CD4-positive, alpha-beta memory T cell (primary cell): ENCODE results near the gene DNAJC18. TPM values are rescaled to one million over a fixed set of nuclear protein-coding genes. Genes with fewer than 3 reads are reported as not detected.
A peak's percentile ranks its signal among the peaks of the same experiment; 100 is the strongest.

Experiments
- CTCF ChIA-PET: fragments of 350-600 bp; sonication (Branson Sonifier 250); formaldehyde crosslinking; loops from one replicate; lab custom pipeline; 2021; ENCODE audit warnings: inconsistent platforms; ENCODE audit not compliant: partially characterized antibody; lab: Charles Lee
- POLR2A ChIA-PET: fragments of 350-600 bp; sonication (Branson Sonifier 250); formaldehyde crosslinking; loops from one replicate; lab custom pipeline; 2021; ENCODE audit not compliant: partially characterized antibody; lab: Charles Lee
- DNase-seq, 5 donors: peaks; one replicate each; pipeline versions ENCODE4 v3.0.0 to v3.0.0-alpha.2; 2020 to 2022; ENCODE audit warnings: mixed read lengths in 1 of 5
- H3K27ac ChIP-seq: one replicate; pipeline ENCODE4 v1.7.0; 2013; ENCODE audit warnings: low read depth, low read length
- H3K27me3 ChIP-seq: 2 replicates; pipeline ENCODE4 v1.7.0; 2013; ENCODE audit warnings: mild to moderate bottlenecking, low read length, moderate library complexity; ENCODE audit not compliant: insufficient read depth
- H3K36me3 ChIP-seq: 2 replicates; pipeline ENCODE4 v1.7.0; 2013; ENCODE audit warnings: mild to moderate bottlenecking, low read length, moderate library complexity; ENCODE audit not compliant: insufficient read depth
- H3K4me1 ChIP-seq: 2 replicates; pipeline ENCODE4 v1.7.0; 2013; ENCODE audit warnings: mild to moderate bottlenecking, low read length, moderate library complexity; ENCODE audit not compliant: insufficient read depth
- H3K4me3 ChIP-seq, 2 donors: one replicate each; pipeline ENCODE4 v1.7.0; 2013; ENCODE audit warnings: low read length in 2 of 2, mild to moderate bottlenecking in 1 of 2
- H3K9me3 ChIP-seq, 2 donors: one replicate each; pipeline ENCODE4 v1.7.0; 2013; ENCODE audit warnings: low read length in 2 of 2, control low read depth in 1 of 2; ENCODE audit not compliant: control insufficient read depth in 1 of 2
- H3K27ac Mint-ChIP-seq, 7 donors: one replicate each; pipeline ENCODE4 v1.8.0; 2020 to 2021; ENCODE audit warnings: mixed read lengths in 7 of 7, mild to moderate bottlenecking in 6 of 7, inconsistent platforms in 3 of 7, moderate library complexity in 3 of 7
- H3K27me3 Mint-ChIP-seq, 2 donors: one replicate each; pipeline ENCODE4 v1.8.0; 2020 to 2021; ENCODE audit warnings: mixed read lengths in 2 of 2
- H3K36me3 Mint-ChIP-seq, 2 donors: one replicate each; pipeline ENCODE4 v1.8.0; 2020 to 2021; ENCODE audit warnings: mixed read lengths in 2 of 2, inconsistent platforms in 1 of 2, mild to moderate bottlenecking in 1 of 2
- H3K4me1 Mint-ChIP-seq, 4 donors: one replicate each; pipeline ENCODE4 v1.8.0; 2020 to 2021; ENCODE audit warnings: mixed read lengths in 4 of 4, mild to moderate bottlenecking in 1 of 4
- H3K4me3 Mint-ChIP-seq, 8 donors: one replicate each; pipeline ENCODE4 v1.8.0; 2020 to 2021; ENCODE audit warnings: mixed read lengths in 8 of 8, mild to moderate bottlenecking in 7 of 8, moderate library complexity in 6 of 8, inconsistent platforms in 3 of 8
- H3K9me3 Mint-ChIP-seq, 8 donors: one replicate each; pipeline ENCODE4 v1.8.0; 2020 to 2021; ENCODE audit warnings: mixed read lengths in 8 of 8, mild to moderate bottlenecking in 5 of 8, inconsistent platforms in 3 of 8, moderate library complexity in 1 of 8
- intact Hi-C: fragments of 100-400 bp; cut with micrococcal nuclease; formaldehyde crosslinking; loops from one replicate; pipeline ENCODE4 v1.15.1; 2023
- polyA plus RNA-seq, 2 donors: library from polyadenylated mRNA; unstranded; fragments of 300-500 nt; fragmentation: Illumina TruSeq; gene quantifications; one replicate each; pipeline ENCODE4 v1.2.3, GENCODE V29; 2021
- total RNA-seq, 2 experiments: library from RNA; stranded (reverse); gene quantifications; one replicate each; pipeline ENCODE4 v1.2.3, GENCODE V29; 2021

The DNAJC18 gene
- total and polyA plus RNA-seq, 4 experiments from 2014 or later: 1.8 to 7.3 (median 6.4) TPM

- no peaks in the 10 kb centered on the region for H3K9me3 ChIP-seq
- Mint-ChIP-seq H3K27ac (no peak overlapping the region), H3K27me3 (no peaks in the 10 kb centered on the region), H3K4me1 (peaks cover 6 to 9% (median 8%) of the 10 kb centered on the region in 4 donors), H3K9me3 (no peaks in the 10 kb centered on the region), H3K4me3 (no peak overlapping the region), H3K36me3 (peaks cover 2 to 9% of the 10 kb centered on the region in 2 donors)
- no peak overlapping the region for H3K27ac ChIP-seq
- ChIA-PET POLR2A (interaction anchor here (2.3 kb wide), 1 partner anchor 8 kb away, joined by 25 read pairs; the partner anchor contains the start of gene DNAJC18), CTCF (interaction anchor here (2.7 kb wide), 1 partner anchor 9 kb away, joined by 18 read pairs; no protein-coding TSS in a partner anchor)
- DNase-seq: no peak
- no peaks in the 10 kb centered on the region for H3K36me3 ChIP-seq
- H3K4me3 ChIP-seq: no peak overlapping the region
- intact Hi-C loops: no loop called here
- H3K27me3 ChIP-seq: no peaks in the 10 kb centered on the region
- H3K4me1 ChIP-seq: peaks cover 9% of the 10 kb centered on the region
These were observed 7.6 kb downstream of the DNAJC18 start for GRCh38 chr5:139431706-139432105.

GRCh38 chr5:139430015-139430414, 9.3 kb downstream of the DNAJC18 start:
- CTCF ChIA-PET: interaction anchor here (0.7 to 3.7 kb wide), 6 partner anchors 8 to 129 kb away, joined by 3 to 41 read pairs (median 4); partner anchors contain the start of gene DNAJC18
- no peaks in the 10 kb centered on the region for H3K9me3 ChIP-seq
- peaks cover 5 to 12% of the 10 kb centered on the region in 2 donors for H3K36me3 Mint-ChIP-seq
- no peak overlapping the region for H3K4me3 Mint-ChIP-seq
- H3K27ac Mint-ChIP-seq: peak overlapping the region in 5 of 7 donors; percentile 23 to 55 (median 45)
- POLR2A ChIA-PET: interaction anchor here (0.6 to 2.3 kb wide), 5 partner anchors 9 to 51 kb away, joined by 3 to 25 read pairs (median 5); partner anchors contain the start of genes DNAJC18 and SMIM33
- H3K36me3 ChIP-seq: no peaks in the 10 kb centered on the region
- H3K27me3 Mint-ChIP-seq: no peaks in the 10 kb centered on the region
- no peak overlapping the region for H3K4me3 ChIP-seq
- H3K4me1 Mint-ChIP-seq: peaks cover 6 to 9% (median 8%) of the 10 kb centered on the region in 4 donors
- no peak for DNase-seq
- intact Hi-C loops: no loop called here
- no peaks in the 10 kb centered on the region for H3K9me3 Mint-ChIP-seq
- peaks cover 9% of the 10 kb centered on the region for H3K4me1 ChIP-seq
- H3K27ac ChIP-seq: no peak overlapping the region
- H3K27me3 ChIP-seq: no peaks in the 10 kb centered on the region

- Histone ChIP-seq H3K9me3 (no peaks in the 10 kb centered on the region), H3K27ac (no peak overlapping the region), H3K4me1 (peaks cover 12% of the 10 kb centered on the region), H3K27me3 (no peaks in the 10 kb centered on the region), H3K36me3 (no peaks in the 10 kb centered on the region), H3K4me3 (no peak overlapping the region)
- Mint-ChIP-seq H3K36me3 (peaks cover 19 to 20% of the 10 kb centered on the region in 2 donors), H3K4me1 (peaks cover 12 to 14% (median 14%) of the 10 kb centered on the region in 4 donors), H3K4me3 (no peak overlapping the region), H3K27me3 (no peaks in the 10 kb centered on the region), H3K9me3 (no peaks in the 10 kb centered on the region), H3K27ac (no peak overlapping the region)
- intact Hi-C loops: no loop called here
- DNase-seq: no peak
- ChIA-PET POLR2A (interaction anchor here (1.1 to 7.1 kb wide), 2 partner anchors 48 to 86 kb away, joined by 4 to 103 read pairs; no protein-coding TSS in a partner anchor), CTCF (interaction anchor here (1.3 to 10.0 kb wide), 3 partner anchors 52 to 240 kb away, joined by 3 to 632 read pairs (median 97); partner anchors contain the start of gene STING1)
These were observed 13.0 kb downstream of the DNAJC18 start for GRCh38 chr5:139426203-139426885.

GRCh38 chr5:139425497-139425896, 13.8 kb downstream of the DNAJC18 start:
- ChIA-PET CTCF (interaction anchor here (1.1 to 10.0 kb wide), 5 partner anchors 10 to 241 kb away, joined by 3 to 632 read pairs (median 4); partner anchors contain the start of gene STING1), POLR2A (interaction anchor here (1.1 to 7.1 kb wide), 2 partner anchors 49 to 87 kb away, joined by 4 to 103 read pairs; no protein-coding TSS in a partner anchor)
- peaks cover 19 to 24% of the 10 kb centered on the region in 2 donors for H3K36me3 Mint-ChIP-seq
- no peak overlapping the region for H3K27ac Mint-ChIP-seq
- H3K27me3 Mint-ChIP-seq: no peaks in the 10 kb centered on the region
- DNase-seq: no peak
- peaks cover 12% of the 10 kb centered on the region for H3K4me1 ChIP-seq
- no peak overlapping the region for H3K4me3 ChIP-seq
- H3K27me3 ChIP-seq: no peaks in the 10 kb centered on the region
- peaks cover 12 to 14% (median 14%) of the 10 kb centered on the region in 4 donors for H3K4me1 Mint-ChIP-seq
- no peak overlapping the region for H3K4me3 Mint-ChIP-seq
- H3K36me3 ChIP-seq: no peaks in the 10 kb centered on the region
- intact Hi-C loops: no loop called here
- H3K9me3 ChIP-seq: no peaks in the 10 kb centered on the region
- H3K9me3 Mint-ChIP-seq: no peaks in the 10 kb centered on the region
- H3K27ac ChIP-seq: no peak overlapping the region

- Histone ChIP-seq H3K4me1 (peaks cover 3% of the 10 kb centered on the region), H3K4me3 (no peak overlapping the region), H3K27me3 (no peaks in the 10 kb centered on the region), H3K36me3 (no peaks in the 10 kb centered on the region), H3K9me3 (no peaks in the 10 kb centered on the region), H3K27ac (no peak overlapping the region)
- intact Hi-C loops: loop anchor here (1.0 to 5.0 kb wide), 8 partner anchors 36 to 343 kb away; partner anchors contain the start of gene STING1
- Mint-ChIP-seq H3K27ac (peak overlapping the region in 6 of 7 donors; percentile 14 to 77 (median 50)), H3K9me3 (no peaks in the 10 kb centered on the region), H3K27me3 (no peaks in the 10 kb centered on the region), H3K4me3 (no peak overlapping the region), H3K4me1 (peaks cover 5 to 6% (median 6%) of the 10 kb centered on the region in 4 donors), H3K36me3 (peaks cover 21 to 35% of the 10 kb centered on the region in 2 donors)
- ChIA-PET POLR2A (interaction anchor here (0.5 to 7.1 kb wide), 11 partner anchors 15 to 207 kb away, joined by 3 to 103 read pairs (median 4); partner anchors contain the start of genes DNAJC18, SPATA24 and STING1), CTCF (interaction anchor here (0.7 to 10.0 kb wide), 43 partner anchors 8 to 1172 kb away, joined by 3 to 632 read pairs (median 4); partner anchors contain the start of genes DNAJC18, SMIM33, SPATA24 and STING1)
- peak; percentile 76 to 81 (median 79) for DNase-seq
These were observed 16.9 kb downstream of the DNAJC18 start for GRCh38 chr5:139422307-139422893.

- no peaks in the 10 kb centered on the region for H3K27me3 Mint-ChIP-seq
- CTCF ChIA-PET: interaction anchor here (1.0 to 10.0 kb wide), 8 partner anchors 8 to 168 kb away, joined by 3 to 632 read pairs (median 14); partner anchors contain the start of genes DNAJC18, SMIM33 and STING1
- H3K4me3 Mint-ChIP-seq: no peak overlapping the region
- Histone ChIP-seq H3K4me1 (peaks cover 20% of the 10 kb centered on the region), H3K27me3 (no peaks in the 10 kb centered on the region), H3K9me3 (no peaks in the 10 kb centered on the region), H3K36me3 (no peaks in the 10 kb centered on the region), H3K4me3 (no peak overlapping the region), H3K27ac (no peak overlapping the region)
- peak overlapping the region in 1 of 7 donors; percentile 82 for H3K27ac Mint-ChIP-seq
- peaks cover 11 to 29% (median 20%) of the 10 kb centered on the region in 4 donors for H3K4me1 Mint-ChIP-seq
- intact Hi-C loops: loop anchor here (5.0 kb wide), 1 partner anchor 218 kb away; no protein-coding TSS in a partner anchor
- H3K36me3 Mint-ChIP-seq: peaks cover 18 to 28% of the 10 kb centered on the region in 2 donors
- POLR2A ChIA-PET: interaction anchor here (1.3 to 7.1 kb wide), 4 partner anchors 15 to 97 kb away, joined by 4 to 103 read pairs (median 27); partner anchors contain the start of genes SPATA24 and STING1
- no peaks in the 10 kb centered on the region for H3K9me3 Mint-ChIP-seq
- DNase-seq: no peak
These were observed 19.8 kb downstream of the DNAJC18 start for GRCh38 chr5:139419226-139420192.
